GM12891 (cell line): ENCODE measurements around the gene TNS3.
"Not testable (repeated sequence)": the region's sequence is repeated elsewhere in the genome, so short reads cannot be mapped to it uniquely, and the experiment has no call there.

Experiments used
- DNase-seq: peaks from one replicate; pipeline ENCODE4 v3.0.0; 2011; ENCODE audit warnings: low spot score; ENCODE audit not compliant: insufficient read length
- FAIRE-seq: peaks from 2 replicates; lab custom pipeline; 2011; peaks lifted over from hg19 to GRCh38; lab: Jason Lieb, UNC
- PAX5 ChIP-seq: IDR thresholded peaks from 2 replicates; pipeline ENCODE4 v1.6.1; 2011; ENCODE audit warnings: low read length, moderate library complexity, mild to moderate bottlenecking; ENCODE audit not compliant: insufficient read depth, severe bottlenecking
- POLR2A ChIP-seq: IDR thresholded peaks from 2 replicates; pipeline ENCODE4 v1.6.1; 2011; ENCODE audit warnings: low read depth, low read length, control low read depth
- POLR2AphosphoS5 ChIP-seq: IDR thresholded peaks from 2 replicates; pipeline ENCODE4 v1.6.1; 2011; ENCODE audit warnings: low read depth, low read length, control low read depth
- POU2F2 ChIP-seq: IDR thresholded peaks from 2 replicates; pipeline ENCODE4 v1.6.1; 2011; ENCODE audit warnings: low read depth, mild to moderate bottlenecking, control low read depth, low read length, moderate library complexity
- SPI1 ChIP-seq: IDR thresholded peaks from 2 replicates; pipeline ENCODE4 v1.6.1; 2011; ENCODE audit warnings: low read depth, low read length, control low read depth
- TAF1 ChIP-seq: IDR thresholded peaks from 2 replicates; pipeline ENCODE4 v1.6.1; 2011; ENCODE audit warnings: low read depth, low read length, control low read depth

TNS3 gene

DNA sequence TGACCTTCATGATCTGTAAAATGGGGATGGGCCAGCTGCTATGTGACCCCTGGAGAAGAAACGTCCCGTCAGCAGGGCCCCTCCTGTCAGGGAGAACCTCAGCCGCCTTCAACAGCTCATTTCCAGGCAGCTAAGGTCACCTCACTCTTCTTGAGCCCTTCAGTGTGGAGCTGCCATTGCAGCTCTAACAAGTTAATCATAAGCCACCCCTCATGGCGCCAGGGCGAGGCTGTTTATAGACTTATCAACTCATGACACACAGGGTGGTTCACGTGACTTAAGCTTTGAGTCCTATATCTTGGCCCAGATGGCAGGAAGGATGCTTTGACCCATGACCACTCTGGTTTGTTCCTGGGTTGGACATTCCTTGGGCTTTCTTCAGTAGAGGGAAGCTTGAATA, 315.1 kb downstream of the TNS3 start:
- DNase-seq = no peak
- TF ChIP-seq POU2F2 (no peak), SPI1 (no peak), PAX5 (no peak), POLR2AphosphoS5 (no peak), TAF1 (no peak), POLR2A (no peak)
- FAIRE-seq = no peak

DNA sequence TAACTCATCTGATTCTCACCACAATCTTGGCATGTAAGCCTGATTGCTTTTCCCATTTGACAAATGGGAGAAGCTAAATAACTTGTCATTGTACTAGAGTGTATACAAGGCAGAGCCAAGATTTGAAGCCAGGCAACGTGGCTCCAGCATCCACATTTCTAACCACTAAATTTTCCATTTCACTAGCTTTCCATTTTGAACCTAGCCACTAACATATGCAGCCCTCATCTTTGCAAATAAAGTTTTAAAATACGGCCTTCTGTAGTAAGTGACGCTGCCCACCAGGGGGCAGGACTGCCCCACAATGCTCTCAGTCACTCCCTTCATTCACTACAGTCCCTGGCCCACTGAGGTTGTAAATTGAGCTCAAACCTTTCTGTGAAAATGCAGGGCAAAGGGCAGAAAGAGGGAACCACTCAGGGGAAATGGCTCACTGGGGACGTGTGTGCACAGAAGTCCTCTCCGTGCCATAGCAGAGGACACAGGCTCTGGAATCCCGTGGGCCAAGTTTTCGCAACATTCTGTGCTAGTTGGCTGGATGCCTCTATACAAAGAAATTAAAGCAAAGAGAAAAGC, 315.7 kb downstream of the TNS3 start:
- FAIRE-seq (peak; percentile 99), DNase-seq (peak; percentile 39)
- no peak for TF ChIP-seq POLR2A
- no peak for TF ChIP-seq POLR2AphosphoS5
- TF ChIP-seq POU2F2 = peak; percentile 29; the same call in 1 of the 2 replicates
- no peak for TF ChIP-seq PAX5
- no peak for TF ChIP-seq TAF1
- no peak for TF ChIP-seq SPI1

DNA sequence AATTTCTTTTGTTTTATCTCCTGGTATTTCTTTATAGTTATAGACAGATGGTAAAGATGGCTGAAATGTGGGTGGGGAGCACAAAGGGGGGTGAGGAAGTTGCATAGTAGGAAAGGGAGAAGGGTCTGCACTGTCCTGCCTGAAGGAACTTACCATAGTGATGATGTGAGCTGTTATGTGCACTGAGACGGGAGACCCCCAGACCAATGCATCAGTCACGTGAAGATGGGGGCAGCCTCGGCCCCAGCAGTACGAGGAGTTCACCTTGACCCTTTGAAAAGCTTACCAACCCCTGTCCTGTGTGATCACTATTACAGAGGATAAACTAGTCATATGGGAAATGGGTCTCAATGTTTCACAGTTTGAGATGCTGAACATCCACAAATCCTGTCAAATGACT, 316.3 kb downstream of the TNS3 start:
- FAIRE-seq (no peak), DNase-seq (no peak)
- TF ChIP-seq TAF1 (no peak), PAX5 (no peak), POLR2A (no peak), POU2F2 (no peak), SPI1 (no peak), POLR2AphosphoS5 (no peak)

- TF ChIP-seq POLR2AphosphoS5 (no peak), POU2F2 (no peak), TAF1 (no peak), POLR2A (no peak), PAX5 (no peak), SPI1 (no peak)
- DNase-seq (no peak), FAIRE-seq (no peak)
These were observed 317.8 kb downstream of the TNS3 start for GRCh38 chr7:47264021-47264651.

GRCh38 chr7:47262881-47263280, 319.0 kb downstream of the TNS3 start:
- FAIRE-seq = no peak

GRCh38 chr7:47262160-47262559, 319.8 kb downstream of the TNS3 start:
- FAIRE-seq, DNase-seq: not testable (repeated sequence)

More at GRCh38 chr7:47262881-47263280, 319.0 kb downstream of the TNS3 start:
- no peak for DNase-seq
- no peak for TF ChIP-seq SPI1
- no peak for TF ChIP-seq TAF1
- TF ChIP-seq POLR2AphosphoS5 = no peak
- TF ChIP-seq PAX5 = no peak
- no peak for TF ChIP-seq POU2F2

DNA sequence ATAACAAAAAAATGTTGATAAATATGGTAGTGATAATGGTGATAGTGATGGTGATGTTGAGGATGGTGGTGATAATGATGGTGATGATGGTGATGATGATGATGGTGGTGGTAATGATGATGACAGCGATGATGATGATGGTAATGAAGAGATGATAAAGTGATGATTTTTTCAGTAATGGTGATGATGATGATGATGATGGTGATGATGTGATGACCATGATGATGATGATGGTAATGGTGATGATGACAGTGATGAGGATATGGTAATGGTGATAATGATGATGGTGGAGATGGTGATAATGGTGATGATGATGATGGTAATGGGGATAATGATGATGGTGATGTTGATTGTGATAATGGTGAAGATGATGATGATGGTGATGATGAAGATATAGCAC, 321.6 kb downstream of the TNS3 start:
- DNase-seq = no peak
- TF ChIP-seq POU2F2 (no peak), TAF1 (no peak), PAX5 (no peak), POLR2AphosphoS5 (no peak), POLR2A (no peak), SPI1 (no peak)
- peak; percentile 59 for FAIRE-seq

- TF ChIP-seq TAF1 (no peak), POU2F2 (no peak), SPI1 (no peak)
- DNase-seq (no peak), FAIRE-seq (no peak)
These were observed 322.2 kb downstream of the TNS3 start for GRCh38 chr7:47259682-47260081.

- no peak for DNase-seq
- no peak for FAIRE-seq
- no peak for TF ChIP-seq POLR2AphosphoS5
- no peak for TF ChIP-seq TAF1
- no peak for TF ChIP-seq SPI1
- TF ChIP-seq POLR2A = no peak
These were observed 323.1 kb downstream of the TNS3 start for GRCh38 chr7:47258798-47259197.

DNA sequence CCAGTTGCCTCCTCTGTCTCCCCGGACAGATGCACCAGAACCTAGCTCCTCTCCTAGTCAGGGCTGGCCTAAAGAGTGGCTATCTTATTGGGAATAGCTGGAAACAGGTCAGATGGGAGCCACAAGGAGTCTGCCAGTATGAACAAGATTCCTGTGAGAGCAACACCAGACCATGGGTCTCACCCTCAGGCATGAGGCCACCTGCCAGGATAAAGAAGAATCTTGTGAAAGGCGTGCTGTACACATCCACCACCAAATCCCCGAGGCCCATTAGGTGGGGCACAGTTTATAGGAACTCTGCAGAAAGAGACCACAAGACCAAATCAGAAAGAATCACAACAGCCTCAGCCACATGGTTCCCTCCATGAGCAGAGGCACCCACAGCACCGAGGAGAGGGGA, 325.9 kb downstream of the TNS3 start:
- TF ChIP-seq POLR2AphosphoS5 = no peak
- TF ChIP-seq POLR2A = no peak
- TF ChIP-seq POU2F2 = no peak
- TF ChIP-seq PAX5 = no peak
- TF ChIP-seq SPI1 = no peak
- TF ChIP-seq TAF1 = no peak
- no peak for DNase-seq

More for the DNA sequence above, 325.9 kb downstream of the TNS3 start:
- no peak for FAIRE-seq
